Fibroblast of mammary gland (primary cell): ENCODE data around the gene ZC3H18.

Source experiments
- DNase-seq: peaks from one replicate; pipeline ENCODE4 v3.0.0-alpha.2; 2010; ENCODE audit warnings: low read depth
- H3K4me3 ChIP-seq: 2 replicates; pipeline ENCODE4 v1.5.1; 2011; ENCODE audit warnings: low read depth, mild to moderate bottlenecking, low read length, moderate library complexity; ENCODE audit not compliant: control insufficient read depth
- TF ChIP-seq, protein P1 (sequence below): conservative IDR thresholded peaks from 2 replicates; pipeline ENCODE4 v1.5.1; 2011; ENCODE audit warnings: low read depth, low read length, inconsistent platforms; ENCODE audit not compliant: control insufficient read depth, insufficient read depth

Gene ZC3H18

DNA sequence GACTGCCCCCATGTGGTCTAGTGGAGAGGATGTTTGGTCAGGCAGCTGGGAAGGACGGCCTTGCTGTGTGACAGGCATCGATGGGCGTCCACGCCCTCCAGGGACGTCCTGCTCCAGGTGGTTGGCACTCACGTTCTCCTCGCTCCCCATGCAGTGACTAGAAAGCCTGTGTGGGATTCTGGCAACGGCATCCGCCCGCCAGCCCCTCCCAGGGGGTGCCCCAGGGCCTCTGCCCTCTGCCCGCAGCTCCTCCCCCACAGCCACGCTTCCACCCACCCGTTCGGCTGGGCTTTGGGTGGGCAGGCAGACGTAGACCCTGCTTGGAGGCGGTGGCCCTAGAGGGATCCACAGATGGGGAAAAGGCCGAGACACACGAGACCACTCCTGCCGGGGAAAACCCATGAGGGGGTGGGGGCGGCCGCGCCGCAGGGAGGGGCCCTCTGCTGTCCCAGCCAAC lies 63.5 kb downstream of the ZC3H18 start:
- H3K4me3 ChIP-seq = no peak overlapping the region

DNA sequence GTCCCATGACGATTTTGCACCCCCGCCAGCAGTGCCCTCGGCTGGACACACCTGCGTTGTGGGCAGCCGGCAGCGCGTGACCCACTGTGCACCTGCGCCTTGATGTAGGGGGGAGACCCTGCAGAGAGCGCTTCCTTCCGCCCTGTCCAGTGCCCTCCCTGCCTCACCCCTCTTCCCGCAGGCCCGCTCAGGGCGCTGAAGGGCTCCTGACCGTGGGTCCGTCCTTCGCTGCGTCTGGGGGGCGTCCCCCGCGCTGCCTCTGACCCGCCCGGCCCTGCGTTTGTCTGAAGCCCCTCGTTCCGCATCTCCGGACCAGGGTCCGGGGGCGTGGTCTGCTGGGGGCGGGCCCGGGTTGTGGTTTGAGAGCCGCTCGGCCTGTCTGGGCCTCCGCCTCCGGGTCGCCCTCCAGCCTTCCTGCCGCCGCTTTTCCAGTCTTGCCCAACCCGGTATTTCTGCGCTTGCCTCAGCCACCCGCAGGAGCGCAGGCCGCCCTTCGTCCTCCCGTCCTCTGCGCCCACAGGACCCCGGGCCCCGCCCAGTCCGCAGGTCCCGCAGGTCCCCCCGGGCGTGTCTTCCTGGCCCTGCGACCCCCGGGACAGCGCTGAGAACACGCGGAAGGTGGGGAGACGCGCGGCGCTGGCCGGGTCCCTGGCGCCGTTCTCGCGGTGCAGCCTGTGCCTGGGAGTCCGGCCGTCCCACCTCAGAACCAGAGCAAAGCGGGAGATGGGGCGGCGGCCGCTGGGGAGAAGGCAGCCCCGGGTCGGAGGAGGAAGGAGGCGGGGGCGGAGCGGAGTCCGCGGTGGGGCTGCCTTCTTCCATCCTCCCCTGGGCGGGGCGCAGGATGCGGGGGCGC lies 64.2 kb downstream of the ZC3H18 start:
- DNase-seq = peak; percentile 36
- TF ChIP-seq, protein P1, sequence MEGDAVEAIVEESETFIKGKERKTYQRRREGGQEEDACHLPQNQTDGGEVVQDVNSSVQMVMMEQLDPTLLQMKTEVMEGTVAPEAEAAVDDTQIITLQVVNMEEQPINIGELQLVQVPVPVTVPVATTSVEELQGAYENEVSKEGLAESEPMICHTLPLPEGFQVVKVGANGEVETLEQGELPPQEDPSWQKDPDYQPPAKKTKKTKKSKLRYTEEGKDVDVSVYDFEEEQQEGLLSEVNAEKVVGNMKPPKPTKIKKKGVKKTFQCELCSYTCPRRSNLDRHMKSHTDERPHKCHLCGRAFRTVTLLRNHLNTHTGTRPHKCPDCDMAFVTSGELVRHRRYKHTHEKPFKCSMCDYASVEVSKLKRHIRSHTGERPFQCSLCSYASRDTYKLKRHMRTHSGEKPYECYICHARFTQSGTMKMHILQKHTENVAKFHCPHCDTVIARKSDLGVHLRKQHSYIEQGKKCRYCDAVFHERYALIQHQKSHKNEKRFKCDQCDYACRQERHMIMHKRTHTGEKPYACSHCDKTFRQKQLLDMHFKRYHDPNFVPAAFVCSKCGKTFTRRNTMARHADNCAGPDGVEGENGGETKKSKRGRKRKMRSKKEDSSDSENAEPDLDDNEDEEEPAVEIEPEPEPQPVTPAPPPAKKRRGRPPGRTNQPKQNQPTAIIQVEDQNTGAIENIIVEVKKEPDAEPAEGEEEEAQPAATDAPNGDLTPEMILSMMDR = no peak
- H3K4me3 ChIP-seq = peak overlapping the region; percentile 28

More for the DNA sequence above, 63.5 kb downstream of the ZC3H18 start:
- DNase-seq = peak; percentile 36
- TF ChIP-seq, protein P1 = peak; percentile 27

DNA sequence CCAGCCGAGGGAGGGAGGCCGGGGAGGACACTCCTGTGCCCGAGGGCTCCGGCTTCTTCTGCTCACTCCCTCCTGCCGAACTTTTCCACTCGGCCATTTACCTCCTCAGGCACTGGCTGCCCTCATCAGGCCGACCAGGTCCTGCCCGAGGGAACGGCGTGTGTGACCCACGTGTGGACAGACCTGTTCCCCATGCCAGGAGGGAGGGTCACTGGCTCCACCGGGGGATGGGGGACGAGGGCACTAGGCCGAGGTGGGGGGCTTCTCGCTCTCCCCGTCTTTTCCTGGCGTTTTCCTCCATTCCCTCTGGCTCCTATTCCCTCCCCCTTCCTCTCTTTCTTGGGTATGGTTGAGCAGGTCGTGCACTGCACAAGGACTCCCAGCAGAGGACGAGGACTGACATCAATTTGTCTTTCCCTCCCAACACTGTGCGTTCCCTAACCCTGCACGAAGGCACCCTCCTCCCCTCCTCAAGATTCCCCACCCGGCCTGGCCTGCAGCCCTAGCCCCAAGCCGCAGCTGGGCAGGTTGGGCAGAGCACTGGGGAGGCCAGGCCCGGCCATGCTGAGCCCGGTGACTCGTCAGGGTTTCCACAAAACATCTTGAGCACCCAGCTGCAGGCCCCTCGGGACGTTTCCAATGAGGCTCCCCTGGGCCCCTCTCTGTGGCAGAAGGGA lies 64.9 kb downstream of the ZC3H18 start:
- H3K4me3 ChIP-seq = peak overlapping the region; percentile 28
- no peak for DNase-seq
- TF ChIP-seq, protein P1 = no peak

DNA sequence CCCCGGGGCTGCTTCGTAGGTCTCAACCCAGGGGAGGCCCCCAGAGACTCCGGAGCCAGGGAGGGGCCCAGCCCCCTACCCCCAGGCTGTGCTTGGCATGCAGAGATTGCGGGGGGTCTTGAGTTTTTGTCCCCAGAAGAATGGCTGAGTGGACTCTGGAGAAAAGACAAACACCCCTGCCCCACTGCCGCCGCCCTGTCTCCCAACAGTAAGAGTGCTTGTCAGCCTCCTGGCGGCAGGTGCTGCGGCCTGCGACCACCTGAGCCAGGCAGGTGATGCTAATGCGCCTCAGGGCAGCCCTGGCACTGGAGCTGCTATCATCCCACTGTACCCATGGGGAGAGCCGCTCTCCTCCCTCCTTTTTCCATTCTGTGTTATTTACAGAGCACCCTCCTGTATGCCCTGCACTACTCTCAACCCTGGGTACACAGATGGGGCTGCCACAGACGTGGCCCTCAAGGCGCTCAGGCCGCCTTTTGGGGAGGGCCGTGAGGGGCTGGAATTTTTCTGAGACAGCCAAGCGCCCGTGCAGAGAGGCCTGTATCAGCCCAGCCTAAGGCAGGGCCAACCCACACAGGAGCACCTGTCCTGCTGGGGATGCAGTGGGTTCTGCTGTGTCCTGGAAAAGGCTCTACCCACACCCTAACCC lies 65.6 kb downstream of the ZC3H18 start:
- TF ChIP-seq, protein P1 = no peak
- no peak overlapping the region for H3K4me3 ChIP-seq
- DNase-seq = no peak

DNA sequence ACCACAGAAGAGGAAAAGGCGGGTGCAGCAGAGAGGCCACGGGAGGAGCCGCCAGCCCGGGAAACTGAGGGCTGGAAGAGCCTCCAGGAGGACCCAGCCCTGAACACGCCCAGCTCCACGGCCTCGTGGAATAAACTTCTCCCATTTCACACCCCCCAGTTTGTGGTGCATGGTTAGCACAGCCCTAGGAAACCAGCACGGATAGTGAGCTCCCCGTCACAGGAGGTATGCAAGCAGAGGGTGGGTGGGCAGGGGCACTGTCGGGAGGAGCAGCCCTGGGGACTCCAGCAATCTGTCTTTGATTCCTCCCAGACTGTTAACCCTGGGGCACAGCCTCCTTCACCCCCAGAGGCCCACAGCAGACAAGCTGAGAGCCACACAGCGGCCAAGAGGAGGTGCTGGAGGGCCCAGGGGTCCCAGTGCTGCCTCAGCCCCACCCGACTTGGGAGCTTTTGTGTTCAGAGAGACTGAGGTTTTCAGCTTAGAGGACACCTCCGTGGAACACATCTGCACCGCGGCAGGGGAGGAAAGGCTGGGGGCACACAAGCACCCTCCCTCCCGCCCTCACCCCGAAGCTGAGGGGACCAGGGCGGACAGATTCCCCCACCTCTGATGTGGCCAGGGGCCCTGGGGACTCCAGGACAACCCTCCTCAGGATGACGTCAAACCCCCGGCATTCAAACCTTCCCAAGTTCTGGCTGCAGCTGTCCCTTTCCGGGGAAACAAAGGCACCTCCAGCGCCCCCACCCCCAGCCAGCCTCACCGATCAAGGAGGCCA lies 66.5 kb downstream of the ZC3H18 start:
- TF ChIP-seq, protein P1 = no peak
- no peak for DNase-seq
- H3K4me3 ChIP-seq = no peak overlapping the region
